SH-SY5Y (cell line): ENCODE results near the gene LPIN2.

Source experiments
- GATA2 ChIP-seq: IDR thresholded peaks from 2 replicates; pipeline ENCODE4 v1.6.1; 2011; ENCODE audit warnings: mild to moderate bottlenecking, low read depth, low read length
- GATA3 ChIP-seq: IDR thresholded peaks from 2 replicates; pipeline ENCODE4 v1.6.1; 2011; ENCODE audit warnings: low read depth, mild to moderate bottlenecking, low read length, moderate library complexity

DNA sequence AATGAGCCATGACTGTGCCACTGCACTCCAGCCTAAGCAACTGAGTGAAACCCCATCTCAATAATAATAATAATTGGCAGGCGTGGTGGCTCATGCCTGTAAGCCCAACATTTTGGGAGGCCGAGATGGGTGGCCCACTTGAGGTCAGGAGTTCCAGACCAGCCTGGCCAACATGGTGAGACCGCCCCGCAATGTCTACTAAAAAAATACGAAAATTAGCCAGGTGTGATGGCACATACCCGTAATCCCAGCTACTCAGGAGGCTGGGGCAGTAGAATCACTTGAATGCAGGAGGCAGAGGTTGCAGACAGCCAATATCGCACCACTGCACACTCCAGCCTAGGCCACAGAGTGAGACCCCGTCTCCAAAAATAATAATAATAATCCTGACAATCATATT, 27.9 kb upstream of the LPIN2 start:
- no peak for TF ChIP-seq GATA3
- no peak for TF ChIP-seq GATA2
